ENCODE data around the gene PPIC.

DNA sequence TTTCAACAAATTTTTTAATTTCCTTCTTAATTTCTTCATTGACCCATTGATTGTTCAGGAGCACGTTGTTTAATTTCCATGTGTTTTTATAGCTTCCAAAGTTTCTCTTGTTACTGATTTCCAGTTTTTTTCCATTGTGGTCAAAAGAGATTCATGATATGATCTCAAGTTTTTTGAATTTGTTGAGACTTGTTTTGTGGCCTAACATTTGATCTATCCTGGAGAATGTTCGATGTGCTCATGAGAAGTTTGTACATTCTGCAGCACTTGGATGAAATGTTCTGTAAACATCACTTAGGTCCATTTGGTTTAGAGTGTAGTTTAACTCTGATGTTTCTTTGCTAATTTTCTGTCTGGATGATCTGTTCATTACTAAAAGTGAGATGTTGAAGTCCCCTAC lies 14.7 kb upstream of the PPIC start:
- TF ChIP-seq, protein P1, sequence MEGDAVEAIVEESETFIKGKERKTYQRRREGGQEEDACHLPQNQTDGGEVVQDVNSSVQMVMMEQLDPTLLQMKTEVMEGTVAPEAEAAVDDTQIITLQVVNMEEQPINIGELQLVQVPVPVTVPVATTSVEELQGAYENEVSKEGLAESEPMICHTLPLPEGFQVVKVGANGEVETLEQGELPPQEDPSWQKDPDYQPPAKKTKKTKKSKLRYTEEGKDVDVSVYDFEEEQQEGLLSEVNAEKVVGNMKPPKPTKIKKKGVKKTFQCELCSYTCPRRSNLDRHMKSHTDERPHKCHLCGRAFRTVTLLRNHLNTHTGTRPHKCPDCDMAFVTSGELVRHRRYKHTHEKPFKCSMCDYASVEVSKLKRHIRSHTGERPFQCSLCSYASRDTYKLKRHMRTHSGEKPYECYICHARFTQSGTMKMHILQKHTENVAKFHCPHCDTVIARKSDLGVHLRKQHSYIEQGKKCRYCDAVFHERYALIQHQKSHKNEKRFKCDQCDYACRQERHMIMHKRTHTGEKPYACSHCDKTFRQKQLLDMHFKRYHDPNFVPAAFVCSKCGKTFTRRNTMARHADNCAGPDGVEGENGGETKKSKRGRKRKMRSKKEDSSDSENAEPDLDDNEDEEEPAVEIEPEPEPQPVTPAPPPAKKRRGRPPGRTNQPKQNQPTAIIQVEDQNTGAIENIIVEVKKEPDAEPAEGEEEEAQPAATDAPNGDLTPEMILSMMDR (IDR thresholded peaks at IDR 0.05): no peak
- no peak for TF ChIP-seq POLR2A (IDR thresholded peaks at IDR 0.05)

Measured in esophagus squamous epithelium (tissue), 4 donors.